Transverse colon (tissue), 4 donors: ENCODE results near the gene RPS6KA5. TPM values are rescaled to one million over a fixed set of nuclear protein-coding genes. Genes with fewer than 3 reads are reported as not detected.

Source experiments
- DNase-seq: peaks from one replicate; pipeline ENCODE4 v3.0.0-alpha.2; 2019
- H3K27ac ChIP-seq, 4 donors: fragments of 200-600 bp; sonication (generic); 2 replicates each; pipeline ENCODE4 v1.5.1; 2016 to 2018; ENCODE audit warnings: inconsistent platforms in 4 of 4
- H3K27me3 ChIP-seq: fragments of 200-600 bp; sonication (generic); 2 replicates; pipeline ENCODE4 v1.5.1; 2017; ENCODE audit warnings: inconsistent platforms
- H3K36me3 ChIP-seq, 4 donors: fragments of 200-600 bp; sonication (generic); 2 replicates each; pipeline ENCODE4 v1.5.1; 2017 to 2019; ENCODE audit warnings: inconsistent platforms in 4 of 4
- H3K4me1 ChIP-seq, 4 donors: fragments of 200-600 bp; sonication (generic); 2 replicates each; pipeline ENCODE4 v1.5.1; 2017 to 2020; ENCODE audit warnings: inconsistent platforms in 4 of 4
- H3K4me3 ChIP-seq, 4 donors: fragments of 200-600 bp; sonication (generic); 1 replicate in 1 of 4; 2 replicates in 3 of 4; pipeline versions ENCODE4 v1.5.1 to v1.6.1; 2017 to 2019; ENCODE audit warnings: inconsistent platforms in 4 of 4
- H3K9me3 ChIP-seq, 2 donors: fragments of 200-600 bp; sonication (generic); 2 replicates each; pipeline ENCODE4 v1.5.1; 2017 to 2019; ENCODE audit warnings: inconsistent platforms in 2 of 2
- CTCF ChIP-seq, 5 experiments: fragments of 200-600 bp in 3 of 5; fragments of 450-650 bp in 2 of 5; sonication (generic) in 3 of 5; IDR thresholded peaks; 1 replicate in 2 of 5; 2 replicates in 3 of 5; pipeline ENCODE4 v1.5.1; 2016 to 2017; ENCODE audit warnings: antibody characterized with exemption in 5 of 5, inconsistent platforms in 3 of 5, mild to moderate bottlenecking in 2 of 5, moderate library complexity in 1 of 5
- EP300 ChIP-seq: sonication (generic); formaldehyde crosslinking; IDR thresholded peaks from one replicate; pipeline ENCODE4 v1.6.1; 2017; ENCODE audit warnings: antibody characterized with exemption, low read depth
- POLR2A ChIP-seq: fragments of 450-650 bp; IDR thresholded peaks from one replicate; pipeline ENCODE4 v1.6.1; 2016; ENCODE audit warnings: antibody characterized with exemption, mild to moderate bottlenecking, moderate library complexity
- POLR2AphosphoS5 ChIP-seq, 3 donors: sonication (generic); formaldehyde crosslinking; IDR thresholded peaks; one replicate each; pipeline ENCODE4 v1.6.1; 2016; ENCODE audit warnings: antibody characterized with exemption in 3 of 3
- WGBS, 2 donors: methylation state at CpG; one replicate each; pipeline ENCODE4 v1.1.5; 2018; ENCODE audit warnings: low coverage in 1 of 2; 5-methylcytosine and 5-hydroxymethylcytosine counted together
- in situ Hi-C, 4 donors: fragments of 200-750 bp; cut with MboI; loops; one replicate each; pipeline versions ENCODE4 v1.15.0 to v1.15.1; 2017; ENCODE audit warnings: low sequenced_read_pairs in 3 of 4, low pct_ligation_motif_present in 1 of 4, low pct_unique_long_range_greater_than_20kb in 1 of 4
- intact Hi-C: fragments of 100-400 bp; cut with DNase I; formaldehyde crosslinking; loops from one replicate; pipeline ENCODE4 v1.15.1; 2023; ENCODE audit warnings: low total_unique reads
- total RNA-seq, 4 donors: library from RNA; depleted of rRNA; stranded (reverse); fragments of >200 nt; gene quantifications; one replicate each; pipeline ENCODE4 v1.1.0, GENCODE V29; 2016

RPS6KA5 gene
- total RNA-seq, 4 donors from 2014 or later = 7.5 to 32.8 (median 28.0) TPM

DNA sequence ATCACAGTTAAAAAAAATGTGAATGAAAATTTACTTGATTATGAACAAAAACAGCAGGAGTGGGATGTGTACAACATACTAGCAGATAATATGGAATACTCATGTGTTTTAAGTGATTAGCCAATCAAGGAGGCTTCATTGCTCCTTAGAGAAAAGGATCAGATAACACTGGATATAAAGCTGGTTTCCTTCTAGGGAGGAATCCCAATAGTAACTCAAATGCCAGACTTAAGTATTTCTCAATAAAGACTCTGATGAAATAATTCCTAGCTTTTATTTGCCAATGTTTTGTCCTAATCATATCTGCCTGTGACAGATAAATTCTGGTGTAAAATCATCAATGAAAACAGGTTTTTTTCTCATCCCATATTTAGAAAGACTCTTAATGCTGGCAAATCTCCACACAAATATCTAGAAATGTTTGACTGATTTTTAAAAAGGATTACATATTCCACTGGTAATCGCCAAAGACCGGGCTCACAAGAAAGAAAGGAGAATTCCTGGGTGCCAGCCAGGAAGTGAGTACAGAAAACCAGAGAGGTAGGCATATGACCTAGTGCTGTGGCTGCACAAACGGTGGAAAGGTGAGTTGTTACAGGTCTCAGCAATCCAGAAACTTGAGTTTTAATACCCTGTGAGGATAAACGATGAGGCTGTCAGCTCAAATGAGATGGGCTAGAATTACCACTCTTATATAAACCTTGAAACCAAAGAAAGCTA, 135.7 kb downstream of the RPS6KA5 start:
- intact Hi-C loops (no loop called here), in situ Hi-C loops (loop anchor here in 2 of 4 donors (25.0 kb wide), 2 partner anchors 138 to 363 kb away; partner anchors contain the start of gene RPS6KA5 (in 1 of the 2))
- H3K36me3 ChIP-seq = no peaks in the 10 kb centered on the region
- H3K27ac ChIP-seq = no peak overlapping the region
- H3K9me3 ChIP-seq = no peaks in the 10 kb centered on the region
- no peak for DNase-seq
- no peak overlapping the region for H3K4me3 ChIP-seq
- no peaks in the 10 kb centered on the region for H3K4me1 ChIP-seq
- H3K27me3 ChIP-seq = no peaks in the 10 kb centered on the region
- WGBS, 2 donors = 41 to 43% methylated on average over 4 of the region's 4 CpGs
- TF ChIP-seq EP300 (no peak), POLR2AphosphoS5 (IDR thresholded peaks at IDR 0.05) (no peak), POLR2A (no peak), CTCF (IDR thresholded peaks at IDR 0.05) (no peak)

DNA sequence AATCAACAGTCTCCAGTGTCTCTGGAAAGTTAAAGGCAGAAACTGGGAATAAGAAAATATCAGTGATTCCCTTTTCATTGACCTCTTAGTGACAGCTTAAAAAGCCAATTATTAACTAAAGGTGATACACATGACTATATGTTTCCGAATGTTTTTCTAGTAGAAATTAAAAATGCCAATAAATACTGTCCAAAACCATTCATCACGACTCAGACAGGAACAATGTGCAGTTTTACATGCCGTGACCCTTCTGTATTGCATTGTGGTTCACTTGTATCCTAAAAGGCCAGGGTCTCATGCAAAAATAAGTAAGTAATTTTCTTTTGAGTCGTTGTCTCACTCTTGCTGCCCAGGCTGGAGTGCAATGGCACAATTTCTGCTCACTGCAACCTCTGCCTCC, 138.3 kb downstream of the RPS6KA5 start:
- 80 to 94% methylated on average over 2 to 4 of the region's 4 CpGs for WGBS, 2 donors
- no peak for DNase-seq
- Histone ChIP-seq H3K9me3 (no peaks in the 10 kb centered on the region), H3K4me1 (no peaks in the 10 kb centered on the region), H3K36me3 (peaks cover 0 to 6% (median 0%) of the 10 kb centered on the region in 4 donors), H3K27ac (no peak overlapping the region), H3K27me3 (no peaks in the 10 kb centered on the region), H3K4me3 (no peak overlapping the region)
- TF ChIP-seq EP300 (no peak), POLR2A (no peak), POLR2AphosphoS5 (IDR thresholded peaks at IDR 0.05) (no peak), CTCF (IDR thresholded peaks at IDR 0.05) (no peak)
- intact Hi-C loops (no loop called here), in situ Hi-C loops (loop anchor here in 2 of 4 donors (25.0 kb wide), 2 partner anchors 140 to 365 kb away; partner anchors contain the start of gene RPS6KA5 (in 1 of the 2))

GRCh38 chr14:90911121-90911520, 149.3 kb downstream of the RPS6KA5 start:
- TF ChIP-seq CTCF (IDR thresholded peaks at IDR 0.05) = no peak
- peak overlapping the region in 1 of 4 donors; percentile 8 for H3K27ac ChIP-seq
- H3K9me3 ChIP-seq = no peaks in the 10 kb centered on the region
- intact Hi-C loops = no loop called here
- 7 to 10% methylated on average over 1 of the region's 1 CpG for WGBS, 2 donors
- H3K27me3 ChIP-seq = no peaks in the 10 kb centered on the region
- no peak overlapping the region for H3K4me3 ChIP-seq
- H3K4me1 ChIP-seq = peaks cover 0 to 12% (median 3%) of the 10 kb centered on the region in 4 donors
- DNase-seq = no peak
- H3K36me3 ChIP-seq = no peaks in the 10 kb centered on the region
- in situ Hi-C loops = loop anchor here in 2 of 4 donors (25.0 kb wide), 2 partner anchors 151 to 376 kb away; partner anchors contain the start of gene RPS6KA5 (in 1 of the 2)

DNA sequence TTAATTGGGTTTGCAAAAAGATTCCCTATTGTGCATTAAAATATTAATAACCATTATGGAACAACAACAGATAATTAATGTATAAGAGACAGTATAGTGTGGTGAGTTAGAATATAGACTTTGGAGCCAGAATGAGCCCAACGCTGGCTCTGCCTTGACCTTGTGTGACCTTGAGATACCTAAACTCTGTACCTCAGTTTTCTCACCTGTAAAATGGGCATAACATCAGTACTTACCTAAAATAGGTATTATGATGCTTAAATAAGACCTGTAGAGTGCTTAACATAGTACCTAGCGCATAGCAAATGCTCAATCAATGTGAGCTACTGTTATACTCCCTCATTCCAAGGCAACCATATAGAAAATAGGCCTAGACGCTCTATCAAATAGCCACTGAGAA, 153.3 kb downstream of the RPS6KA5 start:
- in situ Hi-C loops = loop anchor here (10.0 to 25.0 kb wide), 5 partner anchors 148 to 380 kb away; partner anchors contain the start of gene RPS6KA5 (in 1 of the 4)

More for the DNA sequence above, 153.3 kb downstream of the RPS6KA5 start:
- H3K36me3 ChIP-seq = no peaks in the 10 kb centered on the region
- TF ChIP-seq POLR2A (no peak), POLR2AphosphoS5 (IDR thresholded peaks at IDR 0.05) (no peak)
- no peaks in the 10 kb centered on the region for H3K9me3 ChIP-seq
- intact Hi-C loops = loop anchor here (10.0 kb wide), 2 partner anchors 158 to 388 kb away; partner anchors contain the start of gene RPS6KA5
- H3K27me3 ChIP-seq = no peaks in the 10 kb centered on the region
- no peak overlapping the region for H3K27ac ChIP-seq
- DNase-seq = no peak
- no peak overlapping the region for H3K4me3 ChIP-seq
- 80 to 91% methylated on average over 2 to 3 of the region's 3 CpGs for WGBS, 2 donors
- peaks cover 0 to 16% (median 5%) of the 10 kb centered on the region in 4 donors for H3K4me1 ChIP-seq
